GM10847 (cell line): ENCODE results near the gene TROAP.

ENCODE experiments used
- POLR2A ChIP-seq: IDR thresholded peaks from 2 replicates; pipeline ENCODE4 v1.6.1; 2011; ENCODE audit not compliant: insufficient read length; ENCODE audit errors: extremely low read depth

TROAP gene

GRCh38 chr12:49345825-49346658 lies 23.0 kb downstream of the TROAP start:
- TF ChIP-seq POLR2A: no peak

- TF ChIP-seq POLR2A: no peak
Measured at GRCh38 chr12:49346659-49347310, 23.7 kb downstream of the TROAP start, which contains the start of gene DNAJC22. DNAJC22 (plus strand) TSS chr12:49346888; CDS start chr12:49348873, 1,985 bp downstream.

GRCh38 chr12:49347311-49348193 lies 24.5 kb downstream of the TROAP start:
- no peak for TF ChIP-seq POLR2A

GRCh38 chr12:49348781-49349180 lies 25.7 kb downstream of the TROAP start:
- no peak for TF ChIP-seq POLR2A

GRCh38 chr12:49349266-49349665 lies 26.2 kb downstream of the TROAP start:
- TF ChIP-seq POLR2A: no peak

- TF ChIP-seq POLR2A: no peak
Measured at GRCh38 chr12:49352351-49352750, 29.3 kb downstream of the TROAP start.

GRCh38 chr12:49355913-49356312 lies 32.9 kb downstream of the TROAP start:
- TF ChIP-seq POLR2A: no peak

- TF ChIP-seq POLR2A: no peak
Measured at GRCh38 chr12:49357103-49357678, 34.1 kb downstream of the TROAP start.

- no peak for TF ChIP-seq POLR2A
Measured at GRCh38 chr12:49358483-49359141, 35.6 kb downstream of the TROAP start.

GRCh38 chr12:49359671-49360070 lies 36.6 kb downstream of the TROAP start:
- TF ChIP-seq POLR2A: no peak

- no peak for TF ChIP-seq POLR2A
Measured at GRCh38 chr12:49362077-49362476, 39.0 kb downstream of the TROAP start.

GRCh38 chr12:49364989-49365388 lies 41.9 kb downstream of the TROAP start:
- TF ChIP-seq POLR2A: no peak

GRCh38 chr12:49365542-49365941 lies 42.5 kb downstream of the TROAP start:
- TF ChIP-seq POLR2A: no peak

- TF ChIP-seq POLR2A: no peak
Measured at GRCh38 chr12:49366096-49366651, 43.1 kb downstream of the TROAP start.
